Right lobe of liver (tissue), 4 donors: ENCODE data around the gene ZBED2.

Source experiments
- POLR2A ChIP-seq: fragments of 450-650 bp; IDR thresholded peaks from one replicate; pipeline ENCODE4 v1.6.1; 2017; ENCODE audit warnings: antibody characterized with exemption, mild to moderate bottlenecking
- TF ChIP-seq, protein P1 (sequence below), 4 donors: fragments of 200-600 bp in 3 of 4; fragments of 450-650 bp in 1 of 4; IDR thresholded peaks; one replicate each; pipeline versions ENCODE4 v1.5.1 to v1.8.0; 2016 to 2022; ENCODE audit warnings: antibody characterized with exemption in 4 of 4, mild to moderate bottlenecking in 2 of 4
- donor health status: DM: no; HTN: no; CAD: no.
- donor health status: DM: no; HTN: no; CAD: no.
- donor health status: DM: no; HTN: yes; CAD: no.

DNA sequence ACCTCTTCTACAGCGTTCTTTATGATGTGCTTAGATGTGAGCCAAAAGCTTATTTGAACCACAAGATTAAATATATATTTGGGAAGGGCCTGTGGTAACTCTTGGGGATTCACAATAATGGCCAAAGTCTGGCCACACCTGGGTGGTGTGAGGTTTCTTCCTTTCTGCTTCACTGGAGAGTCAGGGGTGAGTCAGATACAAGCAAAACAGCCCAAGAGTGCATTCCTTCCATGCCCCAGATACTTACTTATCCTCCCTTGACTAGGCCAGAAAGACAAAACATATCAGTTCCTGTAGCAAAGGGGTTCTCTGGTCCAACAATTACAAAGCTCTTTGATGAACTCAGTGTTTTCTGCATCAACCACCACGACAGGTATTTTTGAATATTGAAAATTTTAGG, 941 bp downstream of the ZBED2 start:
- TF ChIP-seq, protein P1, sequence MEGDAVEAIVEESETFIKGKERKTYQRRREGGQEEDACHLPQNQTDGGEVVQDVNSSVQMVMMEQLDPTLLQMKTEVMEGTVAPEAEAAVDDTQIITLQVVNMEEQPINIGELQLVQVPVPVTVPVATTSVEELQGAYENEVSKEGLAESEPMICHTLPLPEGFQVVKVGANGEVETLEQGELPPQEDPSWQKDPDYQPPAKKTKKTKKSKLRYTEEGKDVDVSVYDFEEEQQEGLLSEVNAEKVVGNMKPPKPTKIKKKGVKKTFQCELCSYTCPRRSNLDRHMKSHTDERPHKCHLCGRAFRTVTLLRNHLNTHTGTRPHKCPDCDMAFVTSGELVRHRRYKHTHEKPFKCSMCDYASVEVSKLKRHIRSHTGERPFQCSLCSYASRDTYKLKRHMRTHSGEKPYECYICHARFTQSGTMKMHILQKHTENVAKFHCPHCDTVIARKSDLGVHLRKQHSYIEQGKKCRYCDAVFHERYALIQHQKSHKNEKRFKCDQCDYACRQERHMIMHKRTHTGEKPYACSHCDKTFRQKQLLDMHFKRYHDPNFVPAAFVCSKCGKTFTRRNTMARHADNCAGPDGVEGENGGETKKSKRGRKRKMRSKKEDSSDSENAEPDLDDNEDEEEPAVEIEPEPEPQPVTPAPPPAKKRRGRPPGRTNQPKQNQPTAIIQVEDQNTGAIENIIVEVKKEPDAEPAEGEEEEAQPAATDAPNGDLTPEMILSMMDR (IDR thresholded peaks at IDR 0.05), result no peak
- no peak for TF ChIP-seq POLR2A
